Measurements from ENCODE around the gene CD8B.
"Not testable (repeated sequence)": the region's sequence is repeated elsewhere in the genome, so short reads cannot be mapped to it uniquely, and the experiment has no call there.

DNA sequence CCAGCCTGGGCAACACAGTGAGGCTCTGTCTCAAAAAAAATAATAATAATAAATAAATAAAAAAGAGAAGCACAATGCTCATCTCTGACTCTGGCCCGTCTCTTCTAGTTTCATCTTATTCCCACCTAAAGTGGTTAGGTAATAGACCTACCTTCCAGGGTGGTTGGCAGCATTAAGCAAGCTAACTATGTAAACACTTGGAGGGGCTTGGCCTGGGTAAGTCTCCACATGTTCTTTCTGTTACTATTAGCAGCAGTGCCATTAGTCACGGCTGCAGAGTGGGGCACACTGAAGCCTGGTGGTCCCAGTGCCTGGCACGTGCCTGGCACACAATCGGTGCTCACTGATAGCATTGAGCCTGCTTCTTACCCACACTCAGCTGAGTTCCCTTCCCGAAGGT is 4.0 kb downstream of the CD8B start:
- TF ChIP-seq TAF1, POLR2AphosphoS5 (IDR thresholded peaks at IDR 0.05; ENCODE audit: low read depth, low read length): not testable (repeated sequence)

Data from GM12891 (cell line).